SK-N-SH (cell line): ENCODE results near the gene RANGAP1.

Experiments used
- CHD2 ChIP-seq: fragments of 150-350 bp; IDR thresholded peaks from 2 replicates; pipeline ENCODE4 v1.6.1; 2018; ENCODE audit warnings: low read length; ENCODE audit not compliant: partially characterized antibody
- ELF1 ChIP-seq: IDR thresholded peaks from 2 replicates; pipeline ENCODE4 v1.4.0; 2012
- EZH2phosphoT487 ChIP-seq: fragments of 200-600 bp; sonication (generic); IDR thresholded peaks from 2 replicates; pipeline ENCODE4 v1.6.1; 2017; ENCODE audit warnings: low read depth, mixed run types, mild to moderate bottlenecking, antibody characterized with exemption, moderate library complexity, borderline replicate concordance
- FOSL2 ChIP-seq: IDR thresholded peaks from 2 replicates; pipeline ENCODE4 v1.4.0; 2012; ENCODE audit warnings: low read depth, mild to moderate bottlenecking, moderate library complexity, borderline replicate concordance
- JUND ChIP-seq: IDR thresholded peaks from 2 replicates; pipeline ENCODE4 v1.4.0; 2012
- POLR2AphosphoS5 ChIP-seq: IDR thresholded peaks from 2 replicates; pipeline ENCODE4 v1.6.1; 2012; ENCODE audit warnings: low read depth, low read length
- RCOR1 ChIP-seq: fragments of 150-350 bp; IDR thresholded peaks from 2 replicates; pipeline ENCODE4 v1.6.1; 2017; ENCODE audit warnings: antibody characterized with exemption, low read length
- SMC3 ChIP-seq: IDR thresholded peaks from 2 replicates; pipeline ENCODE4 v1.6.1; 2012; ENCODE audit warnings: low read depth, low read length, improper control_type of control experiment
- TAF1 ChIP-seq: IDR thresholded peaks from 2 replicates; pipeline ENCODE4 v1.6.1; 2012; ENCODE audit warnings: low read depth, mild to moderate bottlenecking, low read length, moderate library complexity, borderline replicate concordance
- YY1 ChIP-seq: IDR thresholded peaks from 2 replicates; pipeline ENCODE4 v1.4.0; 2012; ENCODE audit warnings: low read depth, mild to moderate bottlenecking
- TF ChIP-seq, protein P1 (sequence below): fragments of 200-600 bp; sonication (generic); IDR thresholded peaks from 2 replicates; pipeline ENCODE4 v1.6.1; 2017; ENCODE audit warnings: antibody characterized with exemption, mild to moderate bottlenecking, moderate library complexity
- TF ChIP-seq, protein P2 (sequence below): fragments of 150-350 bp; IDR thresholded peaks from 2 replicates; pipeline ENCODE4 v1.6.1; 2017; ENCODE audit warnings: antibody characterized with exemption, low read length, low read depth, borderline replicate concordance

DNA sequence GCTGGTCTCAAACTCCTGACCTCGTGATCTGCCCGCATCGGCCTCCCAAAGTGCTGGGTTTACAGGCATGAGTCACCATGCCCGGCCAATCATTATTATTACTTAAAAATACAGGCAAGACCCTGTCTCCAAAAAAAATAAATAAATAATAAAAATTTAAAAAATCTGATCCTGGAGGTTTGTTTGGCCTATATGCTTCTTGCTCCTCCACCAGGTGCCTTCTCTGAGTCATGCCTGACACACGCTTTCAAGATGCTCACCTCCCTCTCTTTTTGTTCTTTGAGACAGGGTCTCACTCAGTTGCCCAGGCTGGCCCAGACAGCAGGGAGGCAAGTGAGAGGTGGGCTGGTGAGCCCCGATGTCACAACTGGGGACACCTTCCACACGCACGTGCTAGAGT lies 28.8 kb upstream of the RANGAP1 start:
- TF ChIP-seq, protein P1, sequence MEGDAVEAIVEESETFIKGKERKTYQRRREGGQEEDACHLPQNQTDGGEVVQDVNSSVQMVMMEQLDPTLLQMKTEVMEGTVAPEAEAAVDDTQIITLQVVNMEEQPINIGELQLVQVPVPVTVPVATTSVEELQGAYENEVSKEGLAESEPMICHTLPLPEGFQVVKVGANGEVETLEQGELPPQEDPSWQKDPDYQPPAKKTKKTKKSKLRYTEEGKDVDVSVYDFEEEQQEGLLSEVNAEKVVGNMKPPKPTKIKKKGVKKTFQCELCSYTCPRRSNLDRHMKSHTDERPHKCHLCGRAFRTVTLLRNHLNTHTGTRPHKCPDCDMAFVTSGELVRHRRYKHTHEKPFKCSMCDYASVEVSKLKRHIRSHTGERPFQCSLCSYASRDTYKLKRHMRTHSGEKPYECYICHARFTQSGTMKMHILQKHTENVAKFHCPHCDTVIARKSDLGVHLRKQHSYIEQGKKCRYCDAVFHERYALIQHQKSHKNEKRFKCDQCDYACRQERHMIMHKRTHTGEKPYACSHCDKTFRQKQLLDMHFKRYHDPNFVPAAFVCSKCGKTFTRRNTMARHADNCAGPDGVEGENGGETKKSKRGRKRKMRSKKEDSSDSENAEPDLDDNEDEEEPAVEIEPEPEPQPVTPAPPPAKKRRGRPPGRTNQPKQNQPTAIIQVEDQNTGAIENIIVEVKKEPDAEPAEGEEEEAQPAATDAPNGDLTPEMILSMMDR: no peak
- TF ChIP-seq SMC3: no peak
- no peak for TF ChIP-seq JUND
- TF ChIP-seq EZH2phosphoT487: no peak
- no peak for TF ChIP-seq POLR2AphosphoS5
- no peak for TF ChIP-seq RCOR1
- no peak for TF ChIP-seq ELF1
- TF ChIP-seq, protein P2, sequence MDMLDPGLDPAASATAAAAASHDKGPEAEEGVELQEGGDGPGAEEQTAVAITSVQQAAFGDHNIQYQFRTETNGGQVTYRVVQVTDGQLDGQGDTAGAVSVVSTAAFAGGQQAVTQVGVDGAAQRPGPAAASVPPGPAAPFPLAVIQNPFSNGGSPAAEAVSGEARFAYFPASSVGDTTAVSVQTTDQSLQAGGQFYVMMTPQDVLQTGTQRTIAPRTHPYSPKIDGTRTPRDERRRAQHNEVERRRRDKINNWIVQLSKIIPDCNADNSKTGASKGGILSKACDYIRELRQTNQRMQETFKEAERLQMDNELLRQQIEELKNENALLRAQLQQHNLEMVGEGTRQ: no peak
- TF ChIP-seq YY1: no peak
- no peak for TF ChIP-seq TAF1
- no peak for TF ChIP-seq CHD2
- TF ChIP-seq FOSL2: no peak
